GM18861 (cell line): ENCODE measurements around the gene PHLDB2.

Experiments
- ATAC-seq: cut with Tn5 transposase; IDR thresholded peaks from one replicate; pipeline ENCODE4 v1.9.1; 2021; ENCODE audit not compliant: unreplicated experiment

The PHLDB2 gene

DNA sequence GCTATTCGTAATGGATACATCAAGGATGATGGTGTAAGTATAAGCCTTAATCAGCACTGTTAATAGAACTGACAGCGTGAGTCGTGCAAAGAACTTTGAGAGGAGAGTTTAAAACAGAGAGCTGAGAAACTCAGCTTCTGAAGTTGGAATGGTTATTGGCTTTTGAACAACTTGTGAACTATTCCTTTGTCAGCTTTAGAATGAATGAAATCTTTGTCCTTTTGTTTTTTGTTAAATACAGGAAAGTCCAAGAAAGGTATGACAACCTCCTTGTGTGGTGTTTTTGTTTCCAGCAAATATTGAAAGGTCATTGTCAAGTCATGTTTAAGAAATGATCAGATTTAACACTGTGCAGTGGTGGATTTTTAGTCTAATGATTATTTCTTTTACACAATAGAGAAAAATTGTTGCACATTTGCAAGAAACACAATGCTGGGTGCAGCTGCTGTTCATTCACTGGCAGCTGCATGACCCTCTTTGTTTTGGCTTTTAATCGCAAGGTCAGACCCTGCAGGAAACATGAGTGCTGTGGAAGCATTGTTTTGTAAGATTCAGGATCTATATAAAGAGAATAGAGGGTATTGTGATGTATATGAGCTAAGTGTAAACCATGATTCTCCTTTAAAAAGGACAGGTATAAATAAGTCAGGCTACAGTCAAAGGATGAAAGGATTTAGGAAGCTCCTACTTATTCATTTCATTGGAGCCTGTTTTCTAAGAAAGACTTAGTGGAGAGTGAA lies 98.1 kb downstream of the PHLDB2 start:
- ATAC-seq: no peak

DNA sequence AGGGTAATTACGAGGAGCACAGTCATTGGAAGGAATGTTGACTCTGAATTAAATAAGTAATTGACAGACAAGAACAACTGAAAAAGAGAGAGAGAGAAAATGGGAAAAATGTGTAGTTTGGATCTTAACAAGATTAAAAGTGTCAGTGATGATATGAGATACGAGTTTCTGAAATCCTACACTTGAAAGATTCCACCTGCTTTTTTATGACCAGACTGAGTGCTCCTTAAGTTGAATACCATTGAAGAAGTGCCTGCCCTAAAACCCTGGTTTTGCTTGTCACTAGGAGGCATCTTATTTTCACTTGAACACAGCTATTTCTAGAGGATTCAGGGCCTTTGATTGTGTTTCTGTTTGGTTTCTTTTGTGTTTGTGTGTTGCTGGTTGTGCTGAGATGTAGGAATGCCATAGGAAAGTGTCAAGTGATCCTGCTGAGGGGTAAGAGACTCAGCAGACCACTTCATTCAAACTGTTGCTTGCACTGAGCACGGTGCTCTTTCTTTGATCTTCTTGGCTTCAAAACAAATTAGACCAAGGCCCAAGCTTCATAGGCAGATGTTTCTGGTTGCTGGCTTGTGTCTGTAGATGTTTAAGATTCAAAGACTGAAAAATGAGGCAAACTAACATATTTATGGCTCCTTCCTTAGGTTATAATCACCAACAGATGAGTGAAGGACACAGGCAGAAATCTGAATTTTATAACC lies 102.5 kb downstream of the PHLDB2 start:
- no peak for ATAC-seq

DNA sequence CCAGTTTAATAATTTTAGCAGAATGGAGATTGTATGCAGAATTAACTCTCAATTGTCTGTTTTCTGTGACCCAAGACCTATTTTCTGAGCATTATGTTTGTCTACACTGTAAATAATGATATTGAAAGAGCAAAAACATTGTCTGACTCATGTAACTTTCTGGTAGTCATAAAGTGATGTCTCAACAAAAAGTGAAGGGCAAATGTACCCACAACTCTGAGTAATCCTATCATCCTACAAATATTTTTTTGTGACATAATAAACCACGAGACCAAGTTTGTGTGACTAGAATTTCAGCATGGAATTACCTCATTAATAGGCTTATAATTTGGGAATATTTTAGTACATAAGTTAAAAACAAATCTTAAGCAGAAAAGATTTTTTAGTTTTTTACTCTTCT lies 104.4 kb downstream of the PHLDB2 start:
- no peak for ATAC-seq

- ATAC-seq: no peak
Measured at GRCh38 chr3:111965484-111965883, 106.4 kb downstream of the PHLDB2 start.

GRCh38 chr3:111967068-111967467 lies 108.0 kb downstream of the PHLDB2 start:
- ATAC-seq: no peak

- peak; percentile 90 for ATAC-seq
Measured at GRCh38 chr3:111967651-111968274, 108.7 kb downstream of the PHLDB2 start.

DNA sequence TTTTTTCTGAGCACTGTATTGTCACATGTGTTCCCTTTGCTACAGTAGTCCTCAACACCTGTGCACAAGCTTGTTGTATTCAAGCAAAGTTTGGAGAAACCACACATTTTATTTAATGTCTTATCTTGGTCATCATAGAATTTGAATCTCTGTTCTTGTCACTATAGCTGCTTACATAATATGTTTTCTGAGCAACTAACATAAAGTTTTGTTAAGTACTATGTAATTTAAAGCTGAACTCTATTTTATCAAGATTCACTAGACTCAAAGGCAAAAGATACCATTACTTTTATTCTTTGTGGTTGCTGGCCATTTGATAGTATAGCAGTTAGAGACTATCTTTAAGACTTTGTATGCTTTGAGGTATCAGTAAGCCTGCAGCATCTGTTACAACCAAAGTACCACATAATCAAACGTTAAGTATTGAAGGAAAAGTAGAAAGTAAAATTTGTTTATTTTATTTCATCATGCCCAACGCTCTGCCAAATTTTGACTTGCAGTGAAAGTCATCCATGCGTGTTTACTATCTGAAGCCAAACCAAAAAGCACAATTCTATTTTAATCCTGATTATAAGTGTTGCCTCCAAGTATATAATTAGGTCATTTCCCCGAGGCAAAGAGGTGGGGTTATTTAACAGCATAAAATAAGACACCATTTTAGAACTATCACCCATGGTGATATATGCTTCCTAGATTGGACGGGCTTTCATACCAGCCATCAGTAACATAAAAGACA lies 109.4 kb downstream of the PHLDB2 start:
- ATAC-seq: no peak

DNA sequence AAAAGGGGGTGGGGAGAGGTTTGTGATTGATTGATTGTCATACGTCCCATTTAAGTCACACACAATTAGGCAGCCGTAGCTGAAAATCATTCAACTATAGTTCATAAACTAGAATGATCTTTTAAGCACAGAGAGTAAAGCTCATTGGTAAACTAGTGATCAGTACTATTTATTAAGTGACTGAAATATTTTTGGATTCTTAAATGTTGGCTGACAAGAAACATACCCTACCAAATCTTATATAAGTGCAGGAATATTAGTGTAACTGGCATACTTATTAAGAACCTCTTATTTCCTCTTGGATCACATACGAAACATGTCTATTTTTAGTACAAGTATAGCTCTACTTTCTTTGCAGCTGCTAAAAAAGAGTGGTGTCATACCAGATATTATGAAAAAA lies 111.3 kb downstream of the PHLDB2 start:
- no peak for ATAC-seq

- no peak for ATAC-seq
Measured at GRCh38 chr3:111971533-111972130, 112.6 kb downstream of the PHLDB2 start.

GRCh38 chr3:111972891-111973290 lies 113.8 kb downstream of the PHLDB2 start:
- no peak for ATAC-seq

- ATAC-seq: no peak
Measured at GRCh38 chr3:111975131-111975530, 116.1 kb downstream of the PHLDB2 start.

DNA sequence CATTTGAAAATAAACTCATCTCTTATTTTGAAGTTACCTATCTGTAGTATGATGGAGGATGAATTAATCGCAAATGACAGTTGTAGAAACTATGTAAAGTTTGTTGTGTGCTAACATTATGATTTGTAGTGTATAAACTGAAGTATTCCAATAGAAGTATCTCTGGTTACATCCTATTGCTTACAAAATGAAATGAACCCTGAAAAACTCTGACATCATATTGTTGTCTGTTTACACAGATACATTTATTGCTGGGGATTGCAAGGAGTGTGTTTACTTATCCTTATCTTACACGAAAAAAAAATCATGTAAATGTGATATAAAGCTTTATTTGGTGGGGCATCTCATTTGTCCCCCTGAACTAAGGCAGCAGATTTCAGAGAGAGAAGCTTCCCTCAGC lies 117.2 kb downstream of the PHLDB2 start:
- no peak for ATAC-seq

GRCh38 chr3:111978583-111979433 lies 119.7 kb downstream of the PHLDB2 start, which contains the start of gene ABHD10:
TSS of gene ABHD10 (plus strand) at chr3:111979026. CDS start at chr3:111979062, 36 bp downstream.
- ATAC-seq: peak; percentile 94

- ATAC-seq: peak; percentile 18
Measured at GRCh38 chr3:111979434-111980038, 120.5 kb downstream of the PHLDB2 start.

GRCh38 chr3:111980716-111981456 lies 121.8 kb downstream of the PHLDB2 start:
- ATAC-seq: no peak

- no peak for ATAC-seq
Measured at GRCh38 chr3:111981457-111981763, 122.3 kb downstream of the PHLDB2 start.

- ATAC-seq: no peak
Measured at GRCh38 chr3:111984636-111985298, 125.7 kb downstream of the PHLDB2 start.

GRCh38 chr3:111986800-111987199 lies 127.7 kb downstream of the PHLDB2 start:
- ATAC-seq: no peak
